GM12878 (cell line): ENCODE data around the gene ZCCHC3. TPM values are rescaled to one million over a fixed set of nuclear protein-coding genes. Genes with fewer than 3 reads are reported as not detected.

Experiments used
- SREBF1 ChIP-seq: IDR thresholded peaks from 2 replicates; pipeline ENCODE4 v1.6.1; 2012; ENCODE audit warnings: mild to moderate bottlenecking, low read length
- TBL1XR1 ChIP-seq: IDR thresholded peaks from 2 replicates; pipeline ENCODE4 v1.6.1; 2012; ENCODE audit warnings: low read depth, low read length, improper control_type of control experiment
- TCF12 ChIP-seq: IDR thresholded peaks from 2 replicates; pipeline ENCODE4 v1.6.1; 2011; ENCODE audit warnings: low read depth, mild to moderate bottlenecking, low read length
- polyA plus RNA-seq, 11 experiments: library from polyadenylated mRNA; depleted of rRNA in 4 of 11; unstranded in 6 of 11; stranded (reverse) in 5 of 11; fragments of >200 nt; fragmentation: Nextera tagmentation in 4 of 11; fragmentation: Illumina TruSeq in 1 of 11; extraction: Ambion mirVana in 4 of 11; extraction: Trizol in 1 of 11; gene quantifications; 1 replicate in 1 of 11; 2 replicates in 10 of 11; pipeline versions ENCODE4 v1.2.1 to v1.2.3, GENCODE V29; 2011 to 2016; ENCODE audit warnings: inconsistent platforms in 2 of 11, missing spikeins in 2 of 11, low read depth in 1 of 11
- total RNA-seq, 4 experiments: library from RNA; depleted of rRNA in 3 of 4; stranded (reverse); fragments of >200 nt in 3 of 4; fragmentation: Illumina TruSeq in 1 of 4; extraction: Trizol in 1 of 4; gene quantifications; 2 replicates each; pipeline versions ENCODE4 v1.2.1 to v1.2.3, GENCODE V29; 2013 to 2021

The ZCCHC3 gene
- total and polyA plus RNA-seq, 10 of the 15 experiments (the other 5 are each of a cell fraction or from before 2014, with no cell fraction given): 5.3 to 36.1 (median 17.2) TPM

DNA sequence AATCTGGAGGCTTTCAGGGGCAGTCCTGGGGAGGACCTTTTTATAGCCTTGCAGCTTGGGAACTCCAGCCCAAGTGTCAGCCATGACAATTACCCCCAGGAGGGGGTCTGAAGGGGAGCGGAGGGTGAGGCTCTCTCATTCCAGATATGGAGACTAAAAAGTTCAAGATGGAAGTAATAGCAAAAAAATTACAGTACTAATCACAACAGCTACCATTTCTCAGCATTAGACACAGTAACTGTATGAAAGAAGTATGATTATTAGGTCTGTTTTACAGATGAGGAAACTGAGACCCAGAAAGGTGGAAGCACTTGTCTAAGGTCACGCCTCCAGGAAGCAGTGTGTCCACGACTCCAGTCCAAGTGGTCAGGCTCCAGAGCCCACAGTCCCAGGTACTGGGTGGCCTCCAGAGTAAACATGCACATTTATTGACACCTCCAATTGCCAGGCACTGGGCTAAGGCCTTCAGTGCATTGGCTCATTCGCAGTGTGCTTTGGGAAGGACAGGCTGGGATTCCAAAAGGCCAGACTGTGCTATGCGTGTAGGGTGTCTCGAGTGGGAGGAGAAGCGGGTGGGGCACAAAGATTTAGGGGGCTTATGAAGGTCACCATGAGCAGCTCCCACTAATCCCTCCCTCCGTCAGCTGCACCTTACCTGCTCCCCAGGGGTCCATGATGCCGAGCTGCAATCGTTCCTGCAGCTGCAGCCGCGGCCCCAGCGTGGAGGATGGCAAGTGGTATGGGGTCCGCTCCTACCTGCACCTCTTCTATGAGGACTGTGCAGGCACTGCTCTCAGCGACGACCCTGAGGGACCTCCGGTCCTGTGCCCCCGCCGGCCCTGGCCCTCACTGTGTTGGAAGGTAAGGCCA is 51.8 kb downstream of the ZCCHC3 start (continued):
- TF ChIP-seq SREBF1: no peak
- TF ChIP-seq TCF12: no peak
- no peak for TF ChIP-seq TBL1XR1

Other genes with a start within 250 kb of the ZCCHC3 start
Only the 7 nearest of the 13 such genes appear.
- not detected in 2 replicates for gene DEFB128, start 107.9 kb upstream of the ZCCHC3 start, total RNA-seq (2014; rRNA removed)
- gene DEFB128, start 107.9 kb upstream of the ZCCHC3 start, total RNA-seq (2014; rRNA removed; fragmentation: Illumina TruSeq; extraction: Trizol): not detected in 2 replicates
- not detected in 2 replicates for gene DEFB128, start 107.9 kb upstream of the ZCCHC3 start, total RNA-seq (2021)
- not detected in 2 replicates for gene DEFB128, start 107.9 kb upstream of the ZCCHC3 start, polyA plus RNA-seq (2011; rRNA removed)
- gene DEFB128, start 107.9 kb upstream of the ZCCHC3 start, polyA plus RNA-seq (2014; fragmentation: Illumina TruSeq; extraction: Trizol): not detected in 2 replicates
- gene DEFB128, start 107.9 kb upstream of the ZCCHC3 start, polyA plus RNA-seq (2014; fragmentation: Nextera tagmentation; extraction: Ambion mirVana): not detected
- not detected in 2 replicates for gene DEFB128, start 107.9 kb upstream of the ZCCHC3 start, polyA plus RNA-seq (2014; rRNA removed)
- not detected for gene DEFB128, start 107.9 kb upstream of the ZCCHC3 start, polyA plus RNA-seq (2016; fragmentation: Nextera tagmentation; extraction: Ambion mirVana)
- not detected in 2 replicates for gene DEFB129, start 70.3 kb upstream of the ZCCHC3 start, total RNA-seq (2014; rRNA removed)
- gene DEFB129, start 70.3 kb upstream of the ZCCHC3 start, total RNA-seq (2014; rRNA removed; fragmentation: Illumina TruSeq; extraction: Trizol): not detected in 2 replicates
- not detected in 2 replicates for gene DEFB129, start 70.3 kb upstream of the ZCCHC3 start, total RNA-seq (2021)
- not detected in 2 replicates for gene DEFB129, start 70.3 kb upstream of the ZCCHC3 start, polyA plus RNA-seq (2011; rRNA removed)
- not detected in 2 replicates for gene DEFB129, start 70.3 kb upstream of the ZCCHC3 start, polyA plus RNA-seq (2014; fragmentation: Illumina TruSeq; extraction: Trizol)
- not detected for gene DEFB129, start 70.3 kb upstream of the ZCCHC3 start, polyA plus RNA-seq (2014; fragmentation: Nextera tagmentation; extraction: Ambion mirVana)
- gene DEFB129, start 70.3 kb upstream of the ZCCHC3 start, polyA plus RNA-seq (2014; rRNA removed): not detected in 2 replicates
- not detected for gene DEFB129, start 70.3 kb upstream of the ZCCHC3 start, polyA plus RNA-seq (2016; fragmentation: Nextera tagmentation; extraction: Ambion mirVana)
- gene DEFB132, start 39.8 kb upstream of the ZCCHC3 start, total RNA-seq (2014; rRNA removed): not detected in 2 replicates
- not detected in 2 replicates for gene DEFB132, start 39.8 kb upstream of the ZCCHC3 start, total RNA-seq (2014; rRNA removed; fragmentation: Illumina TruSeq; extraction: Trizol)
- gene DEFB132, start 39.8 kb upstream of the ZCCHC3 start, total RNA-seq (2021): not detected in 2 replicates
- gene DEFB132, start 39.8 kb upstream of the ZCCHC3 start, polyA plus RNA-seq (2011; rRNA removed): not detected in 2 replicates
- not detected in 2 replicates for gene DEFB132, start 39.8 kb upstream of the ZCCHC3 start, polyA plus RNA-seq (2014; fragmentation: Illumina TruSeq; extraction: Trizol)
- gene DEFB132, start 39.8 kb upstream of the ZCCHC3 start, polyA plus RNA-seq (2014; fragmentation: Nextera tagmentation; extraction: Ambion mirVana): not detected
- gene DEFB132, start 39.8 kb upstream of the ZCCHC3 start, polyA plus RNA-seq (2014; rRNA removed): not detected in 2 replicates
- gene DEFB132, start 39.8 kb upstream of the ZCCHC3 start, polyA plus RNA-seq (2016; fragmentation: Nextera tagmentation; extraction: Ambion mirVana): not detected
- gene C20orf96, start 6.8 kb upstream of the ZCCHC3 start, total RNA-seq (2014; rRNA removed): 1.0 and 1.4 TPM in 2 replicates
- 1.4 and 1.8 TPM in 2 replicates for gene C20orf96, start 6.8 kb upstream of the ZCCHC3 start, total RNA-seq (2014; rRNA removed; fragmentation: Illumina TruSeq; extraction: Trizol)
- 7.4 and 8.4 TPM in 2 replicates for gene C20orf96, start 6.8 kb upstream of the ZCCHC3 start, total RNA-seq (2021)
- 3.2 and 4.3 TPM in 2 replicates for gene C20orf96, start 6.8 kb upstream of the ZCCHC3 start, polyA plus RNA-seq (2011; rRNA removed)
- 5.5 and 8.0 TPM in 2 replicates for gene C20orf96, start 6.8 kb upstream of the ZCCHC3 start, polyA plus RNA-seq (2014; fragmentation: Illumina TruSeq; extraction: Trizol)
- gene C20orf96, start 6.8 kb upstream of the ZCCHC3 start, polyA plus RNA-seq (2014; fragmentation: Nextera tagmentation; extraction: Ambion mirVana): 1 to 10 TPM; 2.3 to 2.4 TPM
- gene C20orf96, start 6.8 kb upstream of the ZCCHC3 start, polyA plus RNA-seq (2014; rRNA removed): 8.6 and 9.0 TPM in 2 replicates
- gene C20orf96, start 6.8 kb upstream of the ZCCHC3 start, polyA plus RNA-seq (2016; fragmentation: Nextera tagmentation; extraction: Ambion mirVana): 1 to 10 TPM; 7.5 to 7.9 TPM
- 2.8 and 3.3 TPM in 2 replicates for gene SOX12, start 28.0 kb downstream of the ZCCHC3 start, total RNA-seq (2014; rRNA removed)
- 0.92 and 1.1 TPM in 2 replicates for gene SOX12, start 28.0 kb downstream of the ZCCHC3 start, total RNA-seq (2014; rRNA removed; fragmentation: Illumina TruSeq; extraction: Trizol)
- gene SOX12, start 28.0 kb downstream of the ZCCHC3 start, total RNA-seq (2021): 17.9 TPM in 2 replicates
- gene SOX12, start 28.0 kb downstream of the ZCCHC3 start, polyA plus RNA-seq (2011; rRNA removed): 1.1 and 1.7 TPM in 2 replicates
- gene SOX12, start 28.0 kb downstream of the ZCCHC3 start, polyA plus RNA-seq (2014; fragmentation: Illumina TruSeq; extraction: Trizol): 1.5 and 3.2 TPM in 2 replicates
- gene SOX12, start 28.0 kb downstream of the ZCCHC3 start, polyA plus RNA-seq (2014; fragmentation: Nextera tagmentation; extraction: Ambion mirVana): under 1 TPM; 0.50 to 0.71 TPM
- gene SOX12, start 28.0 kb downstream of the ZCCHC3 start, polyA plus RNA-seq (2014; rRNA removed): 5.0 and 7.5 TPM in 2 replicates
- gene SOX12, start 28.0 kb downstream of the ZCCHC3 start, polyA plus RNA-seq (2016; fragmentation: Nextera tagmentation; extraction: Ambion mirVana): 1 to 10 TPM in 1 of 2 experiments, under 1 TPM in 1; 0.88 to 1.0 TPM
- gene NRSN2, start 49.5 kb downstream of the ZCCHC3 start, total RNA-seq (2014; rRNA removed): 9.1 and 10.5 TPM in 2 replicates
- gene NRSN2, start 49.5 kb downstream of the ZCCHC3 start, total RNA-seq (2014; rRNA removed; fragmentation: Illumina TruSeq; extraction: Trizol): 6.9 and 8.9 TPM in 2 replicates
- 21.9 and 24.7 TPM in 2 replicates for gene NRSN2, start 49.5 kb downstream of the ZCCHC3 start, total RNA-seq (2021)
- gene NRSN2, start 49.5 kb downstream of the ZCCHC3 start, polyA plus RNA-seq (2011; rRNA removed): 3.7 and 8.0 TPM in 2 replicates
- gene NRSN2, start 49.5 kb downstream of the ZCCHC3 start, polyA plus RNA-seq (2014; fragmentation: Illumina TruSeq; extraction: Trizol): 14.6 and 16.9 TPM in 2 replicates
- gene NRSN2, start 49.5 kb downstream of the ZCCHC3 start, polyA plus RNA-seq (2014; fragmentation: Nextera tagmentation; extraction: Ambion mirVana): 1 to 10 TPM; 6.2 to 7.6 TPM
- gene NRSN2, start 49.5 kb downstream of the ZCCHC3 start, polyA plus RNA-seq (2014; rRNA removed): 18.9 and 24.3 TPM in 2 replicates
- 10 to 100 TPM; 26.4 to 32.4 TPM for gene NRSN2, start 49.5 kb downstream of the ZCCHC3 start, polyA plus RNA-seq (2016; fragmentation: Nextera tagmentation; extraction: Ambion mirVana)
- 30.8 and 34.8 TPM in 2 replicates for gene TRIB3, start 83.2 kb downstream of the ZCCHC3 start, total RNA-seq (2014; rRNA removed)
- 10.9 and 11.5 TPM in 2 replicates for gene TRIB3, start 83.2 kb downstream of the ZCCHC3 start, total RNA-seq (2014; rRNA removed; fragmentation: Illumina TruSeq; extraction: Trizol)
- gene TRIB3, start 83.2 kb downstream of the ZCCHC3 start, total RNA-seq (2021): 24.7 and 27.3 TPM in 2 replicates
- 11.0 and 24.2 TPM in 2 replicates for gene TRIB3, start 83.2 kb downstream of the ZCCHC3 start, polyA plus RNA-seq (2011; rRNA removed)
- gene TRIB3, start 83.2 kb downstream of the ZCCHC3 start, polyA plus RNA-seq (2014; fragmentation: Illumina TruSeq; extraction: Trizol): 11.9 and 12.1 TPM in 2 replicates
- 1 to 10 TPM; 2.2 to 8.6 TPM for gene TRIB3, start 83.2 kb downstream of the ZCCHC3 start, polyA plus RNA-seq (2014; fragmentation: Nextera tagmentation; extraction: Ambion mirVana)
- gene TRIB3, start 83.2 kb downstream of the ZCCHC3 start, polyA plus RNA-seq (2014; rRNA removed): 23.3 and 28.2 TPM in 2 replicates
- 10 to 100 TPM; 23.2 to 26.4 TPM for gene TRIB3, start 83.2 kb downstream of the ZCCHC3 start, polyA plus RNA-seq (2016; fragmentation: Nextera tagmentation; extraction: Ambion mirVana)